T-cell (primary cell): Measurements from ENCODE around the gene CDK5RAP1. TPM values are rescaled to one million over a fixed set of nuclear protein-coding genes. Genes with fewer than 3 reads are reported as not detected.
"Not testable (repeated sequence)": the region's sequence is repeated elsewhere in the genome, so short reads cannot be mapped to it uniquely, and the experiment has no call there.

Experiments used
- ATAC-seq, 4 experiments: fragments of 200-7000 bp in 3 of 4; fragments of 150-1000 bp in 1 of 4; cut with Tn5 transposase; replicated peaks in 1 of 4; 1 replicate in 3 of 4; 2 replicates in 1 of 4; pipeline ENCODE4 v1.10.0; 2021; ENCODE audit warnings: moderate library complexity in 3 of 4, mild to moderate bottlenecking in 2 of 4, moderate number of reproducible peaks in 1 of 4
- CTCF ChIA-PET, 2 donors: fragments of 300-600 bp; sonication (Branson Sonifier 250); formaldehyde crosslinking; loops; one replicate each; lab custom pipeline; 2022; ENCODE audit warnings: antibody characterized with exemption in 2 of 2; lab: Charles Lee
- POLR2A ChIA-PET, 2 donors: fragments of 300-600 bp; sonication (Branson Sonifier 250); formaldehyde crosslinking; loops; one replicate each; lab custom pipeline; 2022; ENCODE audit warnings: antibody characterized with exemption in 2 of 2; lab: Charles Lee
- DNase-seq, 35 experiments: peaks; one replicate each; pipeline versions ENCODE4 v3.0.0 to v3.0.0-alpha.2; 2013 to 2023
- H3K27ac ChIP-seq: one replicate; pipeline ENCODE4 v1.5.1; 2013; ENCODE audit warnings: low read length
- H3K27me3 ChIP-seq, 2 experiments: replicated peaks in 1 of 2; 1 replicate in 1 of 2; 2 replicates in 1 of 2; pipeline versions ENCODE4 v1.6.1 to v1.7.0; 2013; ENCODE audit warnings: low read length in 1 of 2, mixed read lengths in 1 of 2; ENCODE audit not compliant: control insufficient read depth in 2 of 2, insufficient read depth in 2 of 2; ENCODE audit errors: extremely low read depth in 1 of 2
- H3K36me3 ChIP-seq, 2 donors: 1 replicate in 1 of 2; 2 replicates in 1 of 2; pipeline versions ENCODE4 v1.6.1 to v1.7.0; 2013; ENCODE audit warnings: low read length in 1 of 2; ENCODE audit not compliant: control insufficient read depth in 2 of 2, insufficient read depth in 1 of 2; ENCODE audit errors: extremely low read depth in 1 of 2
- H3K4me1 ChIP-seq, 2 experiments: 1 replicate in 1 of 2; 2 replicates in 1 of 2; pipeline versions ENCODE4 v1.6.1 to v1.7.0; 2013; ENCODE audit warnings: low read length in 2 of 2, mixed read lengths in 1 of 2; ENCODE audit not compliant: insufficient read depth in 2 of 2, control insufficient read depth in 1 of 2; ENCODE audit errors: extremely low read depth in 1 of 2
- H3K4me3 ChIP-seq, 2 donors: 1 replicate in 1 of 2; 2 replicates in 1 of 2; pipeline versions ENCODE4 v1.5.1 to v1.7.0; 2013; ENCODE audit warnings: mild to moderate bottlenecking in 2 of 2, low read length in 1 of 2, moderate library complexity in 1 of 2; ENCODE audit not compliant: control insufficient read depth in 1 of 2; ENCODE audit errors: extremely low read depth in 1 of 2
- H3K9me3 ChIP-seq: 2 replicates; pipeline ENCODE4 v1.7.0; 2013
- H3K27ac Mint-ChIP-seq, 2 donors: one replicate each; pipeline ENCODE4 v1.8.0; 2020 to 2021; ENCODE audit warnings: mild to moderate bottlenecking in 2 of 2, mixed read lengths in 2 of 2
- H3K27me3 Mint-ChIP-seq, 2 donors: one replicate each; pipeline ENCODE4 v1.8.0; 2021 to 2022; ENCODE audit warnings: mixed read lengths in 2 of 2
- H3K36me3 Mint-ChIP-seq: one replicate; pipeline ENCODE4 v1.8.0; 2021; ENCODE audit warnings: mixed read lengths
- H3K4me1 Mint-ChIP-seq, 3 donors: one replicate each; pipeline ENCODE4 v1.8.0; 2020 to 2022; ENCODE audit warnings: mixed read lengths in 3 of 3, mild to moderate bottlenecking in 1 of 3
- H3K4me3 Mint-ChIP-seq, 3 donors: one replicate each; pipeline ENCODE4 v1.8.0; 2020 to 2022; ENCODE audit warnings: mild to moderate bottlenecking in 3 of 3, mixed read lengths in 3 of 3, moderate library complexity in 3 of 3
- H3K9me3 Mint-ChIP-seq, 3 donors: one replicate each; pipeline ENCODE4 v1.8.0; 2020 to 2022; ENCODE audit warnings: mixed read lengths in 3 of 3
- WGBS: methylation state at CpG from one replicate; pipeline ENCODE4 v1.1.5; 2013; ENCODE audit warnings: missing lambda C conversion rate; ENCODE audit not compliant: insufficient coverage; 5-methylcytosine and 5-hydroxymethylcytosine counted together
- total RNA-seq, 35 experiments: library from RNA in 6 of 35; stranded (reverse) in 6 of 35; fragments of 120-200 nt in 1 of 35; gene quantifications; one replicate each; pipeline versions ENCODE4 v1.2.1 to v1.2.4 and lab custom pipeline; 2013 to 2026

The CDK5RAP1 gene
- total RNA-seq, 5 donors from 2014 or later (not counting 1 experiment from before 2014, with no cell fraction given) = 42.1 to 54.3 (median 49.1) TPM

GRCh38 chr20:33443006-33443511, 41.7 kb upstream of the CDK5RAP1 start:
- ChIA-PET CTCF (interaction anchor here in 1 of 2 donors (0.7 to 2.4 kb wide), 4 partner anchors 41 to 471 kb away, joined by 3 to 11 read pairs (median 6); partner anchors contain the start of genes ACTL10 and CDK5RAP1), POLR2A (interaction anchor here (0.6 to 0.7 kb wide), 2 partner anchors 41 to 332 kb away, joined by 3 to 4 read pairs; no protein-coding TSS in a partner anchor)
- Histone ChIP-seq H3K4me3 (peak overlapping the region; percentile 41 to 48), H3K27ac (no peak overlapping the region), H3K27me3 (no peaks in the 10 kb centered on the region), H3K9me3 (no peaks in the 10 kb centered on the region), H3K36me3 (no peaks in the 10 kb centered on the region), H3K4me1 (peaks cover 3 to 23% of the 10 kb centered on the region in 2 experiments)
- Mint-ChIP-seq H3K36me3 (no peaks in the 10 kb centered on the region), H3K9me3 (no peaks in the 10 kb centered on the region), H3K4me3 (peak overlapping the region; percentile 71 to 89 (median 78)), H3K27me3 (no peaks in the 10 kb centered on the region), H3K4me1 (peaks cover 21 to 27% (median 27%) of the 10 kb centered on the region in 3 donors), H3K27ac (peak overlapping the region in 1 of 2 donors; percentile 28)
- DNase-seq (peak in 22 of 35 experiments; percentile 0 to 48 (median 12)), ATAC-seq (peak; percentile 7 to 42 (median 38))
- WGBS = 3% methylated on average over 45 of the region's 45 CpGs

- H3K36me3 ChIP-seq = no peaks in the 10 kb centered on the region
- ATAC-seq = no peak
- WGBS = 72% methylated on average over 8 of the region's 9 CpGs
- H3K36me3 Mint-ChIP-seq = no peaks in the 10 kb centered on the region
- H3K27ac Mint-ChIP-seq = peak overlapping the region in 1 of 2 donors; percentile 25
- H3K4me3 ChIP-seq = peak overlapping the region in 1 of 2 donors; percentile 41
- no peaks in the 10 kb centered on the region for H3K27me3 Mint-ChIP-seq
- no peak overlapping the region for H3K27ac ChIP-seq
- no peaks in the 10 kb centered on the region for H3K27me3 ChIP-seq
- H3K4me1 Mint-ChIP-seq = peaks cover 21 to 27% (median 27%) of the 10 kb centered on the region in 3 donors
- peak in 6 of 35 experiments; percentile 4 to 25 (median 6) for DNase-seq
- ChIA-PET POLR2A (interaction anchor here in 1 of 2 donors (0.7 kb wide), 1 partner anchor 41 kb away, joined by 3 read pairs; no protein-coding TSS in a partner anchor), CTCF (interaction anchor here in 1 of 2 donors (2.2 kb wide), 1 partner anchor 41 kb away, joined by 6 read pairs; the partner anchor contains the start of gene CDK5RAP1)
- peaks cover 3 to 23% of the 10 kb centered on the region in 2 experiments for H3K4me1 ChIP-seq
- no peaks in the 10 kb centered on the region for H3K9me3 ChIP-seq
- H3K9me3 Mint-ChIP-seq = no peaks in the 10 kb centered on the region
- peak overlapping the region; percentile 71 to 89 (median 78) for H3K4me3 Mint-ChIP-seq
These were observed 41.1 kb upstream of the CDK5RAP1 start for GRCh38 chr20:33442136-33443005.

- peak overlapping the region in 1 of 2 donors; percentile 44 for H3K27ac Mint-ChIP-seq
- CTCF ChIA-PET = no interaction called here
These were observed 40.0 kb upstream of the CDK5RAP1 start for GRCh38 chr20:33441142-33441955.

GRCh38 chr20:33440562-33440961, 39.2 kb upstream of the CDK5RAP1 start:
- H3K9me3 ChIP-seq, H3K27ac Mint-ChIP-seq, H3K4me3 Mint-ChIP-seq, H3K36me3 ChIP-seq, POLR2A ChIA-PET, H3K27ac ChIP-seq, CTCF ChIA-PET, H3K36me3 Mint-ChIP-seq, ATAC-seq, H3K27me3 Mint-ChIP-seq, DNase-seq, H3K9me3 Mint-ChIP-seq, H3K27me3 ChIP-seq, H3K4me3 ChIP-seq: not testable (repeated sequence)
- 96% methylated on average over 4 of the region's 7 CpGs for WGBS
- peaks cover 3 to 23% of the 10 kb centered on the region in 2 experiments for H3K4me1 ChIP-seq
- H3K4me1 Mint-ChIP-seq = peaks cover 20 to 27% (median 21%) of the 10 kb centered on the region in 3 donors

More at GRCh38 chr20:33441142-33441955, 40.0 kb upstream of the CDK5RAP1 start:
- no peaks in the 10 kb centered on the region for H3K9me3 Mint-ChIP-seq
- ATAC-seq (no peak), DNase-seq (no peak)
- POLR2A ChIA-PET = no interaction called here
- H3K27me3 Mint-ChIP-seq = no peaks in the 10 kb centered on the region
- peaks cover 21 to 27% (median 26%) of the 10 kb centered on the region in 3 donors for H3K4me1 Mint-ChIP-seq
- no peaks in the 10 kb centered on the region for H3K36me3 Mint-ChIP-seq
- peak overlapping the region in 2 of 3 donors; percentile 34 to 78 for H3K4me3 Mint-ChIP-seq
- no CpG with 5 or more reads among the region's 7 CpGs for WGBS
- peaks cover 3 to 23% of the 10 kb centered on the region in 2 experiments for H3K4me1 ChIP-seq
- H3K27me3 ChIP-seq = no peaks in the 10 kb centered on the region
- H3K27ac ChIP-seq = no peak overlapping the region
- H3K9me3 ChIP-seq = no peaks in the 10 kb centered on the region
- no peaks in the 10 kb centered on the region for H3K36me3 ChIP-seq
- no peak overlapping the region for H3K4me3 ChIP-seq

- DNase-seq (no peak), ATAC-seq (no peak)
- Histone ChIP-seq H3K4me3 (no peak overlapping the region), H3K4me1 (peaks cover 0 to 11% of the 10 kb centered on the region in 2 experiments), H3K9me3 (no peaks in the 10 kb centered on the region), H3K27ac (no peak overlapping the region), H3K36me3 (no peaks in the 10 kb centered on the region), H3K27me3 (no peaks in the 10 kb centered on the region)
- ChIA-PET POLR2A (no interaction called here), CTCF (no interaction called here)
- Mint-ChIP-seq H3K27me3 (no peaks in the 10 kb centered on the region), H3K36me3 (peaks cover 5% of the 10 kb centered on the region), H3K4me3 (no peak overlapping the region), H3K27ac (no peak overlapping the region), H3K4me1 (peaks cover 7 to 15% (median 9%) of the 10 kb centered on the region in 3 donors), H3K9me3 (no peaks in the 10 kb centered on the region)
- 100% methylated on average over 1 of the region's 2 CpGs for WGBS
These were observed 37.2 kb upstream of the CDK5RAP1 start for GRCh38 chr20:33438481-33438880.
